ENCODE results near the gene MT1H. TPM values are rescaled to one million over a fixed set of nuclear protein-coding genes. Genes with fewer than 3 reads are reported as not detected.

MT1H gene
- total RNA-seq, 1 experiment from 2014 or later, result not detected

GRCh38 chr16:56652600-56652999, 17.0 kb upstream of the MT1H start:
- H4K20me1 ChIP-seq (ENCODE audit: insufficient read depth), result no peaks in the 10 kb centered on the region
- H3K9me2 ChIP-seq (ENCODE audit: insufficient read depth), result no peaks in the 10 kb centered on the region
- no peak overlapping the region for H2AFZ ChIP-seq (ENCODE audit: low read depth, low read length, poor library complexity, severe bottlenecking)
- H3K27me3 ChIP-seq (ENCODE audit: insufficient read depth, low read length), result no peaks in the 10 kb centered on the region
- no peak for TF ChIP-seq REST (IDR thresholded peaks at IDR 0.05; ENCODE audit: low read depth)
- no peak for TF ChIP-seq ZBTB33 (IDR thresholded peaks at IDR 0.05; ENCODE audit: extremely low read depth, insufficient replicate concordance, low read length)
- TF ChIP-seq CTCF (IDR thresholded peaks at IDR 0.05 in 2 of 3, conservative IDR thresholded peaks at IDR 0.05 in 1 of 3; ENCODE audit: borderline replicate concordance in 1 of 3, insufficient read depth in 1 of 3, low read depth in 2 of 3, low read length in 2 of 3), result no peak
- no peak for TF ChIP-seq CBX3 (IDR thresholded peaks at IDR 0.05; ENCODE audit: low read depth)
- no peak for TF ChIP-seq FOSL1 (IDR thresholded peaks at IDR 0.05; ENCODE audit: low read depth)
- TF ChIP-seq JUND (IDR thresholded peaks at IDR 0.05), result no peak
- no peak for TF ChIP-seq SP1 (IDR thresholded peaks at IDR 0.05; ENCODE audit: low read depth)
- no peak for TF ChIP-seq POLR2AphosphoS5 (IDR thresholded peaks at IDR 0.05; ENCODE audit: low read depth, low read length)
- TF ChIP-seq ELF1 (IDR thresholded peaks at IDR 0.05; ENCODE audit: borderline replicate concordance, low read depth), result no peak
- TF ChIP-seq ATF3 (IDR thresholded peaks at IDR 0.05), result no peak
- no peak for TF ChIP-seq CEBPB (IDR thresholded peaks at IDR 0.05; ENCODE audit: low read depth)
- TF ChIP-seq SRF (IDR thresholded peaks at IDR 0.05; ENCODE audit: low read depth), result no peak
- TF ChIP-seq TCF7L2 (IDR thresholded peaks at IDR 0.05; ENCODE audit: borderline replicate concordance, extremely low read depth, insufficient read depth, insufficient read length), result no peak
- TF ChIP-seq ZFX (IDR thresholded peaks at IDR 0.05), result no peak
- TF ChIP-seq SIN3A (IDR thresholded peaks at IDR 0.05; ENCODE audit: low read depth), result no peak
- no peak for TF ChIP-seq ZNF274 (IDR thresholded peaks at IDR 0.05; ENCODE audit: low read depth, low read length)
- TF ChIP-seq RAD21 (IDR thresholded peaks at IDR 0.05; ENCODE audit: low read depth), result no peak
- TF ChIP-seq EZH2 (IDR thresholded peaks at IDR 0.05), result no peak
- TF ChIP-seq YY1 (IDR thresholded peaks at IDR 0.05; ENCODE audit: extremely low read depth, insufficient replicate concordance, low read depth, low read length), result no peak
- TF ChIP-seq POLR2A (IDR thresholded peaks at IDR 0.05; ENCODE audit: borderline replicate concordance, extremely low read depth, insufficient read depth, insufficient read length), result no peak
- DNase-seq (ENCODE audit: low read depth, low spot score), result no peak
- RAD21 ChIA-PET (ENCODE audit: low non-redundant PET in 1 of 2, low total read pairs in 2 of 2, uncharacterized antibody in 2 of 2, unreplicated experiment in 2 of 2), result no interaction called here
- ATAC-seq, result no peak
- H3K79me2 ChIP-seq (ENCODE audit: insufficient read depth, low read length), result no peaks in the 10 kb centered on the region
- H3K4me2 ChIP-seq (ENCODE audit: low read length), result no peak overlapping the region
- H3K9ac ChIP-seq (ENCODE audit: low read length), result no peak overlapping the region
- H3K36me3 ChIP-seq (ENCODE audit: control insufficient read depth in 1 of 2, insufficient read depth in 2 of 2, low read length in 2 of 2), result no peaks in the 10 kb centered on the region
- CTCF ChIA-PET, result no interaction called here
- no peak overlapping the region for H3K4me3 ChIP-seq (replicated peaks in 1 of 2; ENCODE audit: low read depth in 1 of 2, low read length in 2 of 2)
- intact Hi-C loops (cut with micrococcal nuclease), result no loop called here
- no TSS peak for BruUV-seq (replicated peaks)
- H3K27ac ChIP-seq (ENCODE audit: low read depth, low read length), result no peak overlapping the region
- H3K4me1 ChIP-seq (ENCODE audit: control insufficient read depth in 1 of 2, insufficient read depth in 2 of 2, low read length in 2 of 2), result peaks cover 22 to 41% of the 10 kb centered on the region in 2 experiments
- POLR2A ChIA-PET, result interaction anchor here (1.8 kb wide), 1 partner anchor 9 kb away, joined by 6 read pairs; no protein-coding TSS in a partner anchor
- no peaks in the 10 kb centered on the region for H3K9me3 ChIP-seq (ENCODE audit: control insufficient read depth in 1 of 2, insufficient read depth in 1 of 2, low read depth in 1 of 2, low read length in 2 of 2)

All from HCT116 (cell line).